HG03108 (cell line): ENCODE results near the gene FNDC1.
A peak's percentile ranks its signal among the peaks of the same experiment; 100 is the strongest.

Experiments used
- ATAC-seq: cut with Tn5 transposase; IDR thresholded peaks from one replicate; pipeline ENCODE4 v1.9.1; 2021; ENCODE audit warnings: moderate library complexity; ENCODE audit not compliant: unreplicated experiment

The FNDC1 gene

DNA sequence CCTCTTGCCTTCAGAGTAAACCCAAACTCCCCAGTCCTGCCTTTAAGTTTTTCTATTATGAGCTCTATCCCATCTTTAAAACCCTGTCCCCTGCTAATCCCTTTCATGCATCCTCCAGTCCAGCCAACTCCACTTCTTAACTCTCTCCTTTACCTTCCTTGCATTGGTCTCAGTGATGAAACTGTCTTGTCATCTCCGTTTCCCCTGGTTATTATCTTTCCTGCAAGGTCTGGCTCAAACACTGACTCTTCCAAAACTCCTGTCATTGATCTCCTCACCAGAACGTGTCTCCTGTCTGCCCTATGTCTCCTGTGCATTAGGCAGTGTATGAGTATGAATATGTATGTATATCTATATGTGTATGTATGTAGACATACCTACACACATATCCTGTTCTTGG is 11.8 kb upstream of the FNDC1 start:
- no peak for ATAC-seq

DNA sequence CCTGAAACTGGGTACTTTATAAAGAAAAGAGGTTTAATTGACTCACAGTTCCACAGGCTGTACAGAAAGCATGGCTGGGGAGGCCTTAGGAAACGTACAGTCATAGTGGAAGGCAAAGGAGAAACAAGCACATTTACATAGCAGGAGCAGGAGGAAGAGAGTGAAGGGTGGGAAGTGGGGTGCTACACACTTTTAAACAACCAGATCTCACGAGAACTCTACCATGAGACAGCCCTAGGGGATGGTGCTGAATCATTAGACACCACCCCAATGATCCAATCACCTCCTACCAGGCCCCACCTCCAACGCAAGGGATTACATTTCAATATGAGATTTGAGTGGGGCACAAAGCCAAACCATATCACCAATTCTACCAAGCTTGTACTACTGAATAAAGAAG is 7.4 kb upstream of the FNDC1 start:
- ATAC-seq, result no peak

GRCh38 chr6:159163901-159164370 is 5.3 kb upstream of the FNDC1 start:
- ATAC-seq, result no peak

DNA sequence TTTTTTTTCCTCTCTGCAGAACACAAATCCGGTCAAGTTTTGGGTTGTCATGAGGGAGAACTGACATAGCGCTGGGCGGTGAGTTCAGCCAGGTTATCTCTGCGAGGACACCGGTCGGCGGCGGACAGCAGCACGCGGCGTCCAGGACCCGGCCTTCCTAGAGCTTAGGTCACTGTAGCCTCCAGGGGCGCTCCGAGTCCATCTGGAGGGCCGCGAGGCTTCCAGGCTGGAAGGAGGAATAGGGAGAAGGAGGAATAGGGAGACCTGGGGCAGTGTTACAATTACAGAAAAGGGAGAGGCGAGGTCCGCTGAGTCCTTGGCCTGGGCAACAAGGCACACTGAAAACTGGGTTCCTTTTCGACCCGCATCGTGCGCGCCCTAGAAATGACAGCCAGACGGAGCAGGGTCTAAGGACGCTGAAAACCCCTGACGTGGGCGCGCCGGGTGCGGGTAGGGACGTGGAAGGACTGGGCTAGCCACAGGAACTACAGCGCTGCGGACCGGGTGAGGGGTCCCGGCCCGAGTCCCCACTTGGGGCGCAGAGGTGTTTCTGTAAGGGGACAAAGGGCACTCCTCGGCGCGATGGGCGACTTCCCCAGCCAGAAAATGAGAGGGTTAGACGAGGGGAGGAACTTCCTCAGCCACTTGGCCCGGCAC is 536 bp upstream of the FNDC1 start:
- ATAC-seq, result no peak

GRCh38 chr6:159169557-159170332 is 545 bp downstream of the FNDC1 start:
- ATAC-seq, result no peak

DNA sequence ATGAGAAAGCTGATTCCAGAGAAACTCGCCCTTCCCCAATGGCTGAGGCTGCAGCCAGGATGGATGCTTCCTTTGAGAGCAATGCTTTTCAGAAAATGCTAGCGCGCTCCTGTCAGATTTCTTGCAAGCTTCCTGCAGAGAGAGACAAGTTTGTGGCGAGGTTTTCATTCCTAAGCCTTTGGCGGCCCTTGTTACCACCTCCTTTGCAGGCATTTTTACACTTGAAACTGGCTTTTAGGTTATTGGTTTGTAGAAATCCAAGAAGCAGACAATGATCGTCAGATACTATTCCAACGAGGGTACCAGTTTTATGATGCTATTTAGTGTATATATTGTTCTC is 1.1 kb downstream of the FNDC1 start:
- no peak for ATAC-seq

- no peak for ATAC-seq
Measured at GRCh38 chr6:159170999-159171712, 2.0 kb downstream of the FNDC1 start.

GRCh38 chr6:159172091-159172491 is 2.9 kb downstream of the FNDC1 start:
- no peak for ATAC-seq

GRCh38 chr6:159174263-159174969 is 5.2 kb downstream of the FNDC1 start:
- peak; percentile 75 for ATAC-seq

- ATAC-seq, result no peak
Measured at GRCh38 chr6:159176913-159177312, 7.7 kb downstream of the FNDC1 start.

- ATAC-seq, result no peak
Measured at GRCh38 chr6:159178847-159179246, 9.6 kb downstream of the FNDC1 start.

- no peak for ATAC-seq
Measured at GRCh38 chr6:159180001-159180400, 10.8 kb downstream of the FNDC1 start.

DNA sequence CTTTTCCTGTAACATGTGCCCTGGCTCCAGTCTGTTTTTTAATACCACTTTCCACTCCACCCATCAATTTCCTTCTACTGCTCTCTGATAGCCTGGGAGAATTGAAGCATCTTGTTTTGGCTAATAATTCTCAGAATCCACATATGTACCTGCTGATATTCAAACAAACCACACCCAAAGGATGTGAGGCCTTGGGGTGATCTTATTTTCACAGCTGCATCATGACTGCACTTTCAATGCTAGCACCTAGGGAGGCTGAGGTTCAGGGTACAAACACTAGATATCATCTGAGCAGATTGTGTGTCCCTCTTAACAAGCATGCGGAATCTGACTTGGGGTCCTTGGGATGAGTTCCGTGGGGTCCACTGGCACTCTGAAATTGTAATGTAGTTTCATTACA is 12.7 kb downstream of the FNDC1 start:
- no peak for ATAC-seq

GRCh38 chr6:159184559-159184958 is 15.4 kb downstream of the FNDC1 start:
- no peak for ATAC-seq

DNA sequence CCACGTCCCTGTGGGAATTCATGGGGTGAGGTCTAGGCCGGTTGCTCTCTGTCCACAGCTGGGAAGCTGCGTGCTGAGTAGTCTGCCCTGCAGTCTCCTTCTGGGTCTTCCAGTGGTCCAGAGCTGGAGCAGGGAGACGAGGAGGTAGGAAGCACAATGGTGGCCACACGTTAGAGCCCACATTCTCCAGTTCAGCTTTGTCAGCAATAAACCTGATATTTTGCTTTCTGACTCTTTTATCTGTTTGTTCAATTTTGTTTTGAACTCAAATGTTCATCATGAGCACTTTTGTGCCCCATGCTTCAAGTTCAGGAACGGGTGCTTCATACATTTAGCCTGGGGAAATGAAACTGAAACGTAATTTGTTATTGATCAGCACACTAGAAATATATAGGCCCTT is 21.3 kb downstream of the FNDC1 start:
- ATAC-seq, result no peak

- no peak for ATAC-seq
Measured at GRCh38 chr6:159193923-159194322, 24.7 kb downstream of the FNDC1 start.

DNA sequence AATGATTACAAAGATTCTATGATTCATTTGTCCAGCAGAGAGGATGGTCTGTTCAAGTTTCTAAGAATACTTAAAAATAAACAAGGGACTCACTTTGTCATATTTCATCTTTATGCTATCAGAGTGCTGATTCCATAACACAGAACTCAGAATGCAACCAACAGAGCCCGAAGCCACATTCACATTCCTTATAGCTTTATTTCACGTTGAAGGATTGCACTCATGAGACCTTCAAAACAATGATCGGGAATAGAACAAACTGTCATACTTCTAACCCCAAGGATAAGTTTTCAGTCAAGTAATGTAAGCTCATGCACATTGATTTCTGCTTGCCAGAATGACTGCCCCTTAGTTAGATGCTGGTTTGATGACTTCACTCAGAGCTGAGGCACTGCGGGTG is 25.2 kb downstream of the FNDC1 start:
- no peak for ATAC-seq

DNA sequence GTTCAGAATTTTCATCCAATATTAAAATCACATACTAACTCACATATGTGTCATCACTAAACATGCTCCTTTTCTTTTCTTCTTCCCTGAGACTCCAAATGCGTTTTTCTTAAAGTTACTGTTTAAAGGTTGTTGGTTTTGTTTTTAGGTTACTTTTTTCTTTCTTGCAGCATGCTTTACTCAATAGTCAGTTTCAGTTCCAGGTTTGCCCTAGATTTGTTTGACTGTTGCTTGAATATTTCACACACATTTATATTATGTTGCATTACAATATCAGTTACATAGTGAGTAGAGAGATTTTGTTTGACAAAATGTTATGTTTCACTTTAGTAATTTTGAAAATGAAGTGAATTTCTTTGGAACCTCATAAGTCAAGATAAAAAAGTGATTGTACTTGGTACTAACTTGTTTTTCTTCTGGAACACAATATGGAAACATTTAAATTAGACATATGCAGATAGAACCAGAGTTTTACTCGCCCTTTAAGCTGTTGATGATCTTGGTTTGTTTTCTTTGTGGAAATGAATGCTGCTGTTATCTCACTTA is 27.3 kb downstream of the FNDC1 start:
- no peak for ATAC-seq

- ATAC-seq, result no peak
Measured at GRCh38 chr6:159197251-159197650, 28.1 kb downstream of the FNDC1 start.

DNA sequence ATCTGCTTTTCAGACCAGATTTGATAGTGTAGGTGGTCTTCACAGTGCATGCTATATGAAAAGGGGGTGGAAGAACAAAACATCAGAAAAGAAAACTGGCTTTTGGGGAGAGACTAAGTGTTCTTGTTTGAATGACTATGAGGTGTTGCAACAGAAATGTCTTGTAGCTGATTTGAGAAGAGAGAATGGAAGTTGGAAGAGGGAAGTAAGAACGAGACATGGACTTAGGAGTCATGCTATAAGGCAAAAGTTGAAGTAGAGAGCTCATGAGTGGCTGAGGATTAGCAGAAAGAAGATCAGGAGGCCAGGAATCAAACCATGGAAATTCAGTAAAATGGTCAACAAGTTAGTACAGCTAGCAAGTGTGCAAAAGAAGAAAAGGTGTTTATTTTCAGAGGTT is 32.1 kb downstream of the FNDC1 start:
- ATAC-seq, result no peak
